ENCODE data around the gene SPRR1A. TPM values are rescaled to one million over a fixed set of nuclear protein-coding genes. Genes with fewer than 3 reads are reported as not detected.

Gene SPRR1A
- total and polyA plus RNA-seq, 2 of the 4 experiments (the other 2 are of a cell fraction), result not detected

- H4K20me1 ChIP-seq (ENCODE audit: insufficient read depth, low read length), result no peaks in the 10 kb centered on the region
- no peaks in the 10 kb centered on the region for H3K79me1 ChIP-seq (ENCODE audit: low read depth in 1 of 2, low read length in 2 of 2)
- H4K8ac ChIP-seq (ENCODE audit: low read depth in 2 of 2, low read length in 2 of 2), result no peak overlapping the region
- H2AK5ac ChIP-seq (ENCODE audit: low read depth, low read length), result no peak overlapping the region
- no peak overlapping the region for H2BK120ac ChIP-seq (ENCODE audit: low read depth, low read length)
- H2BK5ac ChIP-seq (ENCODE audit: low read depth, low read length, poor library complexity, severe bottlenecking), result no peak overlapping the region
- POLR2A ChIA-PET (ENCODE audit: unreplicated experiment), result no interaction called here
- no peaks in the 10 kb centered on the region for H3K9me3 ChIP-seq (ENCODE audit: control insufficient read depth, insufficient read depth, low read length)
- no peak overlapping the region for H3K23ac ChIP-seq (ENCODE audit: low read depth, low read length)
- no peaks in the 10 kb centered on the region for H3K4me1 ChIP-seq (ENCODE audit: control insufficient read depth, insufficient read depth, low read length)
- no CpG with 5 or more reads among the region's 4 CpGs for WGBS, 2 experiments (ENCODE audit: extremely low coverage in 2 of 2, insufficient read length in 1 of 2)
- no peaks in the 10 kb centered on the region for H3K27me3 ChIP-seq (ENCODE audit: control insufficient read depth, insufficient read depth, low read length)
- H4K5ac ChIP-seq (ENCODE audit: low read depth, low read length), result no peak overlapping the region
- dilution Hi-C loops (cut with HindIII; ENCODE audit: low sequenced_read_pairs, unreplicated experiment), result no loop called here
- DNase-seq (no peak), ATAC-seq (ENCODE audit: low read depth) (no peak)
- no TSS peak for BruUV-seq (replicated peaks)
- in situ Hi-C loops (cut with MboI; ENCODE audit: low sequenced_read_pairs), result no loop called here
- CTCF ChIA-PET, result no interaction called here
- H3K56ac ChIP-seq (ENCODE audit: extremely low read depth, insufficient read depth, low read length), result no peak overlapping the region
- no peaks in the 10 kb centered on the region for H3K9me1 ChIP-seq (ENCODE audit: insufficient read depth, low read length)
- no peak overlapping the region for H3K4ac ChIP-seq (ENCODE audit: low read depth, low read length)
- intact Hi-C loops (cut with micrococcal nuclease), result no loop called here
- no peak overlapping the region for H3K14ac ChIP-seq (replicated peaks; ENCODE audit: low read depth, low read length)
- no peak overlapping the region for H4K91ac ChIP-seq (ENCODE audit: insufficient read depth, low read depth, low read length)
- no peak for TF ChIP-seq FOS (IDR thresholded peaks at IDR 0.05; ENCODE audit: low read depth, low read length)
- no peak for TF ChIP-seq MAFK (IDR thresholded peaks at IDR 0.05; ENCODE audit: low read depth, low read length)
- TF ChIP-seq NFE2L2 (IDR thresholded peaks at IDR 0.05; ENCODE audit: low read depth, low read length), result no peak
- TF ChIP-seq CEBPB (IDR thresholded peaks at IDR 0.05; ENCODE audit: low read depth, low read length), result no peak
- TF ChIP-seq BHLHE40 (IDR thresholded peaks at IDR 0.05; ENCODE audit: low read depth, low read length), result no peak
- no peak for TF ChIP-seq MAZ (IDR thresholded peaks at IDR 0.05; ENCODE audit: borderline replicate concordance, low read depth, low read length)
- TF ChIP-seq POLR2A (IDR thresholded peaks at IDR 0.05; ENCODE audit: low read depth, low read length), result no peak
- no peak for TF ChIP-seq MXI1 (IDR thresholded peaks at IDR 0.05; ENCODE audit: borderline replicate concordance, low read depth, low read length)
- no peak for TF ChIP-seq CTCF (conservative IDR thresholded peaks at IDR 0.05; ENCODE audit: low read depth, low read length)
- TF ChIP-seq RAD21 (IDR thresholded peaks at IDR 0.05; ENCODE audit: low read length), result no peak
- TF ChIP-seq RFX5 (IDR thresholded peaks at IDR 0.05; ENCODE audit: low read depth, low read length), result no peak
- TF ChIP-seq USF2 (IDR thresholded peaks at IDR 0.05; ENCODE audit: low read depth, low read length), result no peak
- no peak for TF ChIP-seq ELK1 (IDR thresholded peaks at IDR 0.05; ENCODE audit: borderline replicate concordance, low read depth, low read length)
- no peak for TF ChIP-seq CHD1 (IDR thresholded peaks at IDR 0.05; ENCODE audit: low read depth, low read length)
- no peak for TF ChIP-seq RCOR1 (IDR thresholded peaks at IDR 0.05; ENCODE audit: insufficient replicate concordance, low read length)
- no peak for TF ChIP-seq SMC3 (IDR thresholded peaks at IDR 0.05; ENCODE audit: low read depth, low read length)
- H2BK20ac ChIP-seq (ENCODE audit: low read depth, low read length), result no peak overlapping the region
- no peak overlapping the region for H2BK15ac ChIP-seq (ENCODE audit: low read depth, low read length)
- H3K4me2 ChIP-seq (ENCODE audit: low read depth, low read length), result no peak overlapping the region
- H3K4me3 ChIP-seq (ENCODE audit: insufficient read depth, low read depth, low read length), result no peak overlapping the region
- no peak overlapping the region for H2AK9ac ChIP-seq (replicated peaks; ENCODE audit: low read depth, low read length, poor library complexity)
- no peak overlapping the region for H3K9ac ChIP-seq (ENCODE audit: low read depth, low read length)
- H3K27ac ChIP-seq (ENCODE audit: insufficient read depth, low read length), result no peak overlapping the region
- H2AFZ ChIP-seq (replicated peaks; ENCODE audit: low read length, poor library complexity), result no peak overlapping the region
- no peak overlapping the region for H3K18ac ChIP-seq (ENCODE audit: low read depth, low read length)
- no peaks in the 10 kb centered on the region for H3K36me3 ChIP-seq (ENCODE audit: control insufficient read depth, insufficient read depth, low read length)
Observed at GRCh38 chr1:152972196-152972886, 11.5 kb upstream of the SPRR1A start.
